Loucy (cell line): ENCODE data around the gene TESK1.

Experiments used
- H2AFZ ChIP-seq: fragments of 200-600 bp; sonication (generic); 2 replicates; pipeline ENCODE4 v1.6.0; 2016; ENCODE audit warnings: antibody characterized with exemption, mild to moderate bottlenecking, low read length, moderate library complexity
- H3F3A ChIP-seq: fragments of 200-600 bp; 2 replicates; pipeline ENCODE4 v1.6.0; 2016; ENCODE audit warnings: antibody characterized with exemption, low read depth, mild to moderate bottlenecking
- H3K27me3 ChIP-seq: fragments of 200-600 bp; sonication (generic); 2 replicates; pipeline ENCODE4 v1.6.1; 2014; ENCODE audit warnings: low read length, mild to moderate bottlenecking; ENCODE audit not compliant: insufficient read depth, poor library complexity, severe bottlenecking
- H3K36me3 ChIP-seq: fragments of 200-600 bp; sonication (generic); 2 replicates; pipeline ENCODE4 v1.6.1; 2016; ENCODE audit warnings: low read length; ENCODE audit not compliant: insufficient read depth
- H3K4me1 ChIP-seq: fragments of 200-600 bp; sonication (generic); 2 replicates; pipeline ENCODE4 v1.5.1; 2014; ENCODE audit warnings: low read length, mild to moderate bottlenecking; ENCODE audit not compliant: insufficient read depth, poor library complexity, severe bottlenecking
- H3K4me2 ChIP-seq: fragments of 200-600 bp; sonication (generic); 2 replicates; pipeline ENCODE4 v1.6.0; 2014; ENCODE audit warnings: antibody characterized with exemption, low read length, low read depth, mild to moderate bottlenecking; ENCODE audit not compliant: poor library complexity, severe bottlenecking
- H3K4me3 ChIP-seq: fragments of 200-600 bp; sonication (generic); 2 replicates; pipeline ENCODE4 v1.5.1; 2014; ENCODE audit warnings: low read length, mild to moderate bottlenecking, mixed read lengths; ENCODE audit not compliant: poor library complexity, severe bottlenecking
- H3K79me2 ChIP-seq: fragments of 200-600 bp; sonication (generic); 2 replicates; pipeline ENCODE4 v1.6.1; 2014; ENCODE audit warnings: low read length; ENCODE audit not compliant: insufficient read depth
- H3K9ac ChIP-seq: fragments of 200-600 bp; sonication (generic); 2 replicates; pipeline ENCODE4 v1.6.0; 2014; ENCODE audit warnings: mild to moderate bottlenecking, low read depth, low read length, moderate library complexity; ENCODE audit not compliant: poor library complexity, severe bottlenecking
- H3K9me2 ChIP-seq: fragments of 200-600 bp; sonication (generic); replicated peaks from 2 replicates; pipeline ENCODE4 v1.6.1; 2016; ENCODE audit warnings: low read depth, low read length, mixed read lengths
- H3K9me3 ChIP-seq: fragments of 200-600 bp; sonication (generic); 2 replicates; pipeline ENCODE4 v1.6.1; 2014; ENCODE audit warnings: mild to moderate bottlenecking, antibody characterized with exemption, low read length, low read depth; ENCODE audit not compliant: insufficient read depth
- H4K20me1 ChIP-seq: fragments of 200-600 bp; sonication (generic); 2 replicates; pipeline ENCODE4 v1.6.0; 2014; ENCODE audit warnings: antibody characterized with exemption, low read length, mild to moderate bottlenecking; ENCODE audit not compliant: insufficient read depth, poor library complexity, severe bottlenecking
- EZH2phosphoT487 ChIP-seq: fragments of 200-600 bp; IDR thresholded peaks from 2 replicates; pipeline ENCODE4 v1.6.1; 2018; ENCODE audit warnings: antibody characterized with exemption, mild to moderate bottlenecking, moderate library complexity, borderline replicate concordance
- TF ChIP-seq, protein P1 (sequence below): fragments of 200-600 bp; sonication (generic); conservative IDR thresholded peaks from 2 replicates; pipeline ENCODE4 v1.5.1; 2014; ENCODE audit warnings: mild to moderate bottlenecking, antibody characterized with exemption, low read length

The TESK1 gene

GRCh38 chr9:35659340-35659739 is 54.3 kb downstream of the TESK1 start:
- Histone ChIP-seq H3K4me1 (peaks cover 74% of the 10 kb centered on the region), H4K20me1 (peaks cover 3% of the 10 kb centered on the region), H3K4me3 (peak overlapping the region; percentile 82), H3K79me2 (peaks cover 54% of the 10 kb centered on the region), H3K36me3 (no peaks in the 10 kb centered on the region; the same call in 1 of the 2 replicates), H2AFZ (no peak overlapping the region), H3K9me3 (no peaks in the 10 kb centered on the region), H3F3A (0 out of 2 replicates have a peak, but pooled peaks cover 13% of the 10 kb centered on the region), H3K9me2 (no peaks in the 10 kb centered on the region), H3K4me2 (peak overlapping the region; percentile 87), H3K27me3 (no peaks in the 10 kb centered on the region), H3K9ac (peak overlapping the region; percentile 77)
- TF ChIP-seq, protein P1, sequence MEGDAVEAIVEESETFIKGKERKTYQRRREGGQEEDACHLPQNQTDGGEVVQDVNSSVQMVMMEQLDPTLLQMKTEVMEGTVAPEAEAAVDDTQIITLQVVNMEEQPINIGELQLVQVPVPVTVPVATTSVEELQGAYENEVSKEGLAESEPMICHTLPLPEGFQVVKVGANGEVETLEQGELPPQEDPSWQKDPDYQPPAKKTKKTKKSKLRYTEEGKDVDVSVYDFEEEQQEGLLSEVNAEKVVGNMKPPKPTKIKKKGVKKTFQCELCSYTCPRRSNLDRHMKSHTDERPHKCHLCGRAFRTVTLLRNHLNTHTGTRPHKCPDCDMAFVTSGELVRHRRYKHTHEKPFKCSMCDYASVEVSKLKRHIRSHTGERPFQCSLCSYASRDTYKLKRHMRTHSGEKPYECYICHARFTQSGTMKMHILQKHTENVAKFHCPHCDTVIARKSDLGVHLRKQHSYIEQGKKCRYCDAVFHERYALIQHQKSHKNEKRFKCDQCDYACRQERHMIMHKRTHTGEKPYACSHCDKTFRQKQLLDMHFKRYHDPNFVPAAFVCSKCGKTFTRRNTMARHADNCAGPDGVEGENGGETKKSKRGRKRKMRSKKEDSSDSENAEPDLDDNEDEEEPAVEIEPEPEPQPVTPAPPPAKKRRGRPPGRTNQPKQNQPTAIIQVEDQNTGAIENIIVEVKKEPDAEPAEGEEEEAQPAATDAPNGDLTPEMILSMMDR = no peak
- TF ChIP-seq EZH2phosphoT487 = no peak
